H1 (cell line): Measurements from ENCODE around the gene ABHD8. TPM values are rescaled to one million over a fixed set of nuclear protein-coding genes. Genes with fewer than 3 reads are reported as not detected.
A peak's percentile ranks its signal among the peaks of the same experiment; 100 is the strongest.

Source experiments
- CTCF ChIA-PET: fragments of 300-600 bp; sonication (Branson Sonifier 250); formaldehyde crosslinking; loops from one replicate; lab custom pipeline; 2021; ENCODE audit not compliant: partially characterized antibody; lab: Charles Lee
- POLR2A ChIA-PET: fragments of 300-600 bp; sonication (Branson Sonifier 250); formaldehyde crosslinking; loops from one replicate; lab custom pipeline; 2021; ENCODE audit warnings: inconsistent platforms; ENCODE audit not compliant: partially characterized antibody; lab: Charles Lee
- DNase-seq, 2 experiments: peaks; one replicate each; pipeline versions ENCODE4 v3.0.0 to v3.0.0-alpha.2; 2010 to 2022; ENCODE audit warnings: low spot score in 2 of 2, low read depth in 1 of 2, mixed read lengths in 1 of 2
- FAIRE-seq: peaks from 2 replicates; lab custom pipeline; 2011; peaks lifted over from hg19 to GRCh38; lab: Jason Lieb, UNC
- H2AFZ ChIP-seq: 2 replicates; pipeline ENCODE4 v1.8.1; 2012; ENCODE audit warnings: low read length, inconsistent platforms
- H2AK5ac ChIP-seq: 2 replicates; pipeline ENCODE4 v1.6.1; 2013; ENCODE audit warnings: low read depth, low read length
- H2BK120ac ChIP-seq: replicated peaks from 2 replicates; pipeline ENCODE3; 2013; ENCODE audit warnings: low read depth, low read length, inconsistent platforms
- H2BK12ac ChIP-seq: 2 replicates; pipeline ENCODE4 v1.6.1; 2013; ENCODE audit warnings: low read depth, low read length
- H2BK15ac ChIP-seq: 2 replicates; pipeline ENCODE4 v1.6.1; 2013; ENCODE audit warnings: low read length
- H2BK20ac ChIP-seq: 2 replicates; pipeline ENCODE4 v1.6.1; 2013; ENCODE audit warnings: low read length
- H2BK5ac ChIP-seq: 2 replicates; pipeline ENCODE4 v1.6.1; 2013; ENCODE audit warnings: low read depth, low read length
- H3K14ac ChIP-seq: 2 replicates; pipeline ENCODE4 v1.6.1; 2013; ENCODE audit warnings: inconsistent platforms; ENCODE audit not compliant: insufficient read length
- H3K18ac ChIP-seq: 2 replicates; pipeline ENCODE4 v1.6.1; 2013; ENCODE audit warnings: low read length; ENCODE audit errors: extremely low read depth
- H3K23ac ChIP-seq: 2 replicates; pipeline ENCODE4 v1.6.1; 2013; ENCODE audit warnings: inconsistent platforms; ENCODE audit not compliant: insufficient read length
- H3K23me2 ChIP-seq: 2 replicates; pipeline ENCODE4 v1.6.1; 2013; ENCODE audit warnings: low read depth, low read length
- H3K27ac ChIP-seq: 2 replicates; pipeline ENCODE4 v1.6.1; 2011; ENCODE audit warnings: low read depth, low read length, inconsistent platforms
- H3K27me3 ChIP-seq, 4 experiments: replicated peaks in 1 of 4; 1 replicate in 1 of 4; 2 replicates in 3 of 4; pipeline versions ENCODE4 v1.6.1 to v1.8.1; 2011 to 2013; ENCODE audit warnings: low read length in 3 of 4, mild to moderate bottlenecking in 3 of 4, inconsistent platforms in 2 of 4, mixed read lengths in 2 of 4, moderate library complexity in 1 of 4; ENCODE audit not compliant: control insufficient read depth in 3 of 4, insufficient read depth in 3 of 4; ENCODE audit errors: extremely low read depth in 1 of 4
- H3K36me3 ChIP-seq, 4 experiments: 2 replicates each; pipeline versions ENCODE4 v1.6.1 to v1.8.1; 2011 to 2013; ENCODE audit warnings: mild to moderate bottlenecking in 4 of 4, low read length in 3 of 4, moderate library complexity in 2 of 4, control low read depth in 1 of 4, inconsistent platforms in 1 of 4; ENCODE audit not compliant: insufficient read depth in 4 of 4, control insufficient read depth in 2 of 4
- H3K4ac ChIP-seq: replicated peaks from 2 replicates; pipeline ENCODE3; 2013; ENCODE audit warnings: low read length, low read depth, mixed read lengths, inconsistent platforms; ENCODE audit not compliant: insufficient read length
- H3K4me1 ChIP-seq, 4 experiments: replicated peaks in 1 of 4; 1 replicate in 1 of 4; 2 replicates in 3 of 4; pipeline versions ENCODE4 v1.6.1 to v1.8.1; 2011 to 2013; ENCODE audit warnings: low read length in 3 of 4, inconsistent platforms in 2 of 4, mixed read lengths in 1 of 4; ENCODE audit not compliant: insufficient read depth in 4 of 4, control insufficient read depth in 3 of 4
- H3K4me2 ChIP-seq, 2 experiments: 2 replicates each; pipeline versions ENCODE4 v1.6.1 to v1.8.1; 2011 to 2013; ENCODE audit warnings: low read depth in 2 of 2, low read length in 2 of 2, control low read depth in 1 of 2, inconsistent platforms in 1 of 2, mild to moderate bottlenecking in 1 of 2; ENCODE audit not compliant: insufficient read depth in 1 of 2
- H3K4me3 ChIP-seq, 4 experiments: fragments of 200-600, 300-600 bp in 1 of 4; sonication (generic), shearing (Covaris generic), sonication (Bioruptor Twin) in 1 of 4; 2 replicates each; pipeline versions ENCODE4 v1.5.1 to v1.8.1; 2011 to 2016; ENCODE audit warnings: low read length in 4 of 4, low read depth in 3 of 4, control low read depth in 2 of 4, inconsistent platforms in 2 of 4, mild to moderate bottlenecking in 2 of 4, mixed read lengths in 1 of 4, moderate library complexity in 1 of 4; ENCODE audit not compliant: insufficient read depth in 2 of 4; ENCODE audit errors: extremely low read depth in 1 of 4
- H3K56ac ChIP-seq: replicated peaks from 2 replicates; pipeline ENCODE3; 2013; ENCODE audit warnings: low read depth, mild to moderate bottlenecking, mixed read lengths, low read length, inconsistent platforms; ENCODE audit not compliant: insufficient read length
- H3K79me1 ChIP-seq: 2 replicates; pipeline ENCODE4 v1.6.1; 2013; ENCODE audit warnings: low read depth, low read length, control low read depth
- H3K79me2 ChIP-seq, 2 experiments: 2 replicates each; pipeline versions ENCODE4 v1.6.1 to v1.8.1; 2012 to 2013; ENCODE audit warnings: low read length in 2 of 2, mild to moderate bottlenecking in 2 of 2, inconsistent platforms in 1 of 2; ENCODE audit not compliant: insufficient read depth in 2 of 2, control insufficient read depth in 1 of 2
- H3K9ac ChIP-seq, 4 experiments: replicated peaks in 1 of 4; 1 replicate in 1 of 4; 2 replicates in 3 of 4; pipeline versions ENCODE4 v1.6.1 to v1.8.1; 2011 to 2013; ENCODE audit warnings: low read depth in 3 of 4, low read length in 3 of 4, control low read depth in 2 of 4, mild to moderate bottlenecking in 2 of 4, moderate library complexity in 2 of 4, inconsistent platforms in 1 of 4; ENCODE audit errors: extremely low read depth in 1 of 4
- H3K9me3 ChIP-seq, 2 experiments: 2 replicates each; pipeline versions ENCODE4 v1.6.1 to v1.8.1; 2012 to 2013; ENCODE audit warnings: mild to moderate bottlenecking in 2 of 2, moderate library complexity in 2 of 2, control low read depth in 1 of 2, inconsistent platforms in 1 of 2, low read depth in 1 of 2, low read length in 1 of 2, mixed read lengths in 1 of 2; ENCODE audit not compliant: insufficient read depth in 2 of 2
- H4K20me1 ChIP-seq, 2 experiments: replicated peaks in 1 of 2; 2 replicates each; pipeline versions ENCODE3 to v1.8.1; 2011 to 2013; ENCODE audit warnings: inconsistent platforms in 2 of 2, low read length in 2 of 2, mild to moderate bottlenecking in 1 of 2; ENCODE audit not compliant: insufficient read depth in 2 of 2, control insufficient read depth in 1 of 2
- H4K5ac ChIP-seq: 2 replicates; pipeline ENCODE4 v1.6.1; 2013; ENCODE audit warnings: low read length, low read depth, mixed read lengths, inconsistent platforms; ENCODE audit not compliant: insufficient read length
- H4K8ac ChIP-seq: 2 replicates; pipeline ENCODE4 v1.8.0; 2013; ENCODE audit warnings: mild to moderate bottlenecking, moderate library complexity, low read length, inconsistent platforms; ENCODE audit not compliant: insufficient read depth; ENCODE audit errors: extremely low read depth
- H4K91ac ChIP-seq: replicated peaks from 2 replicates; pipeline ENCODE3; 2013; ENCODE audit warnings: low read length, mixed read lengths, inconsistent platforms; ENCODE audit not compliant: insufficient read length
- CHD2 ChIP-seq: IDR thresholded peaks from 2 replicates; pipeline ENCODE4 v1.6.1; 2012; ENCODE audit warnings: low read length, improper control_type of control experiment
- CREB1 ChIP-seq: IDR thresholded peaks from 2 replicates; pipeline ENCODE4 v1.6.1; 2012; ENCODE audit warnings: inconsistent platforms
- EGR1 ChIP-seq: IDR thresholded peaks from 2 replicates; pipeline ENCODE4 v1.6.1; 2011; ENCODE audit warnings: low read depth, low read length, borderline replicate concordance
- HDAC6 ChIP-seq: IDR thresholded peaks from one replicate; pipeline ENCODE4 v1.7.1; 2012; ENCODE audit warnings: low read depth, mild to moderate bottlenecking, inconsistent platforms, low read length, moderate library complexity
- SP1 ChIP-seq: IDR thresholded peaks from 2 replicates; pipeline ENCODE4 v1.6.1; 2011; ENCODE audit warnings: low read depth, low read length
- SP2 ChIP-seq: IDR thresholded peaks from 2 replicates; pipeline ENCODE4 v1.6.1; 2012; ENCODE audit warnings: mild to moderate bottlenecking, low read length, inconsistent platforms
- TEAD4 ChIP-seq: IDR thresholded peaks from 2 replicates; pipeline ENCODE4 v1.6.1; 2012; ENCODE audit warnings: low read depth, low read length, inconsistent platforms, mixed read lengths
- WGBS, 2 experiments: shearing (Covaris generic) in 1 of 2; methylation state at CpG; one replicate each; pipeline versions ENCODE4 v1.1.6 to v1.1.7; 2013 to 2015; ENCODE audit warnings: low lambda C conversion rate in 2 of 2, mixed read lengths in 2 of 2, inconsistent platforms in 1 of 2, low coverage in 1 of 2, missing lambda C conversion rate in 1 of 2; ENCODE audit not compliant: insufficient replicate concordance in 2 of 2, insufficient coverage in 1 of 2, insufficient read length in 1 of 2; ENCODE audit errors: extremely low coverage in 1 of 2, missing lambda C conversion rate in 1 of 2; 5-methylcytosine and 5-hydroxymethylcytosine counted together
- polyA plus RNA-seq, 7 experiments: library from polyadenylated mRNA; depleted of rRNA in 3 of 7; stranded (reverse) in 5 of 7; unstranded in 2 of 7; fragments of >200 nt in 5 of 7; fragments of 200-250 nt in 2 of 7; gene quantifications; 1 replicate in 5 of 7; 2 replicates in 1 of 7; 4 replicates in 1 of 7; pipeline versions ENCODE4 v1.2.1 to v1.2.3, GENCODE V29; 2011 to 2013; ENCODE audit warnings: missing spikeins in 2 of 7, mixed read lengths in 2 of 7
- total RNA-seq: library from RNA; stranded (reverse); fragmentation: NEBNext Ultra II Directional; extraction: Animal tissue kit (Norgen Biotek cat#: 25700); gene quantifications from 2 replicates; pipeline ENCODE4 v1.2.1, GENCODE V29; 2021

The ABHD8 gene
- total and polyA plus RNA-seq, 2 of the 8 experiments (the other 6 are each of a cell fraction or from before 2014, with no cell fraction given): 11.3 to 18.7 TPM

- CTCF ChIA-PET: interaction anchor here (0.6 to 2.5 kb wide), 4 partner anchors 8 to 28 kb away, joined by 3 to 11 read pairs (median 4); partner anchors contain the start of gene ANKLE1
- Histone ChIP-seq H3K56ac (no peak overlapping the region), H2AK5ac (no peak overlapping the region), H3K14ac (no peak overlapping the region), H3K79me2 (peaks cover 0 to 6% of the 10 kb centered on the region in 2 experiments; a peak in 1 of 4 replicates), H4K20me1 (peaks cover 0 to 4% of the 10 kb centered on the region in 2 experiments), H4K91ac (no peak overlapping the region), H2BK5ac (no peak overlapping the region), H3K9ac (no peak overlapping the region), H3K23me2 (peaks cover 5% of the 10 kb centered on the region; the same call in 1 of the 2 replicates), H2BK12ac (no peak overlapping the region), H3K23ac (no peak overlapping the region), H3K4me3 (no peak overlapping the region), H4K5ac (no peak overlapping the region), H3K4ac (no peak overlapping the region), H3K9me3 (peaks cover 0 to 6% of the 10 kb centered on the region in 2 experiments; a peak in 1 of 4 replicates), H3K18ac (no peak overlapping the region; the same call in 1 of the 2 replicates), H3K36me3 (0 out of 8 replicates have a peak, but pooled peaks cover 0 to 3% (median 0%) of the 10 kb centered on the region in 4 experiments), H3K4me2 (peak overlapping the region; percentile 20 to 53; a peak in 2 of 4 replicates), H3K27ac (no peak overlapping the region), H2AFZ (peak overlapping the region; percentile 43; the same call in 1 of the 2 replicates), H3K79me1 (peaks cover 5% of the 10 kb centered on the region), H3K27me3 (no peaks in the 10 kb centered on the region), H2BK120ac (no peak overlapping the region), H2BK15ac (0 out of 2 replicates have a peak overlapping the region, but pooled peaks have one; percentile 88), H2BK20ac (no peak overlapping the region), H4K8ac (peak overlapping the region; percentile 89), H3K4me1 (peaks cover 0 to 4% (median 4%) of the 10 kb centered on the region in 4 experiments; a peak in 5 of 7 replicates)
- 22% methylated on average over 18 of the region's 22 CpGs; no CpG with 5 or more reads in 1 of the 2 experiments for WGBS, 2 experiments
- DNase-seq (peak in 1 of 2 experiments; percentile 92), FAIRE-seq (peak; percentile 48)
- POLR2A ChIA-PET: interaction anchor here (0.5 to 4.8 kb wide), 7 partner anchors 9 to 61 kb away, joined by 3 to 67 read pairs (median 4); partner anchors contain the start of genes ABHD8, ANKLE1, DDA1 and GTPBP3
- TF ChIP-seq HDAC6 (no peak), SP2 (peak; percentile 64), CREB1 (no peak), CHD2 (peak; percentile 82), TEAD4 (no peak), SP1 (peak; percentile 93), EGR1 (no peak)
Observed at GRCh38 chr19:17289489-17289888, 13.7 kb downstream of the ABHD8 start.
